T-helper 9 cell (primary cell): ENCODE data around the gene MEOX2.

Experiments used
- DNase-seq: peaks from one replicate; pipeline ENCODE4 v3.0.0-alpha.2; 2020

MEOX2 gene

GRCh38 chr7:15680446-15680845 is 6.0 kb downstream of the MEOX2 start:
- no peak for DNase-seq

- DNase-seq = no peak
Observed at GRCh38 chr7:15679306-15679705, 7.2 kb downstream of the MEOX2 start.

DNA sequence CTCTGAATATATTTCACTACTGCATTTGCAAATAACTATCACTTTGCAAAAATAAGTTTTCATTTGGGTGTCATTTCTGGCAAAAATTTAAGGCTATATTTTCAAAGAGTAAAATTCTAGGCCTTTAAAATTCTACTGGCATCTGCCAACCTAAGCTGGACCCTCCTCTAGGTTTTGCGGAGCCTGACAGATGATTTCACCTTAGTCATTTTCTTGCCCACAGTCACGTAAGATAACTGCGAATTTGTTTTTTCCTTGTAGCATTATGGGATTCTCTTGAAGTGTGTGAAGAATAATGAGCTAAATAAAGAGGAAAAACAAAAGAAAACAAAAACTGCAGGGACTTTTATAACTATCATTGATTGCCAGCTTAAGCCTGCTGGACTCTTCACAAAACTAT is 7.8 kb downstream of the MEOX2 start:
- DNase-seq = no peak

- DNase-seq = no peak
Observed at GRCh38 chr7:15675379-15675778, 11.1 kb downstream of the MEOX2 start.

DNA sequence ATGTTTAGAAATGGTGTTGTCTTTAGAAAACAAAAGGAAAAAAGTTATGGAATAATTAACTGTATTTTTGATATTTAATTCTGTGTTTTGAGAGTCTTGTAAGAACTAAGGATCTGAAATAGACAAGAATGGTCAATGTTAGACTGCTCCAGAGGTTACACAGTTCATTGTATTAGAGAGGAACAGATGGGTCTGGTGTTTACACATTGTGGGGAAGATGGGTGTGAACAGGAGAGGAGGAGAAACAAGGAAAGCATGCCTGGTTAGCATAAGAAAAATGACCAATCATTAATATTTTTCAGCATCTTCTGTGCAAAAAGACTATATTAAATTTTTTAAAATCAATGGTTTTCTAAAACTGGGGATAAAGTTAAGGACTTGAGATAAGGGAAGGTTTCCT is 11.9 kb downstream of the MEOX2 start:
- DNase-seq = no peak

DNA sequence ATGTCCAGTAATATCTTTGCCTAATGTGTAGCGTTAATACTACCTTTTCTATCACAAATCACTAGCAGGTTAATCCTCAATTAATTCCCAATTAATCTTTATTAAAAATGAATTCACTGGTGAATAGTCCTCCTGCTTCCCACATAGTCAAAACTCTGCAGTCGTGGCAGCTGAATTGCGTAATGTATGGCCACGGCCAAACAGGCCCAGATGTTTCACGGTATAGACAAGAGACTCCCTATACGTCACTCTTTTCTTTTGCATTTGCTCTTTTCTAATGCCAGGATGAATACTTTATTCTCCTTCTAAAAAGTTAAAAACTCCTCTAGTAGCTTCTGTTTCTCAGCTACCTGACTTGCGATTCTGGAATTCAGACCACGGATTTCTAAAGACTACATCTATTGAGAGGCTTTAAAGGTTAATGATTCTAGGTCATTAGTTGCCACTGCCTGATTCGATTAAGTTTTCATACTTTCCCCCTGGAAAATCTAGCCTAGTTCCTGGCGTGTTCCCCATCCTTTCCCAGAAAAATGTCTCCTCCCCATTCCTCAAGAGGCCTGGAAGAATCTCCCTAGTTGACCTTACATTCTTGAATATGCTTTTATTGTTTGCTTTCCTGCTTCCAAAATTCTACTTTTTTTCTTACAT is 16.9 kb downstream of the MEOX2 start:
- DNase-seq = no peak

DNA sequence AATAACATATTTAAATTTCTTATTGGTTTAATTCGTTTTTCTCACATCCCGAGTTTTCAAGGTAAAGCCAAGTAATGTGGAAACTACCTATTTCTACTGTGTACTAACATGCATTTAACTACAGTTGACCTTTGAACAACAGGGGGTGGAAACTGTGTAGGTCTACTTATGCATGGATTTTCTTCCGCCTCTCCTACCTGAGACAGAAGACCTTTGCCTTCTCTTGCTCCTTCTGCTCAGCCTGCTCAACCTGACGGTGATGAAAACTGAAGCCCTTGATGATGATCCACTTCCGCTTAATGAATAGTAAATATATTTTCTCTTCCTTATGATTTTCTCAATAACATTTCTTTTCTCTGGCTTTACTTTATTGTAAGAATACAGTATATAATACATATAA is 18.5 kb downstream of the MEOX2 start:
- no peak for DNase-seq

DNA sequence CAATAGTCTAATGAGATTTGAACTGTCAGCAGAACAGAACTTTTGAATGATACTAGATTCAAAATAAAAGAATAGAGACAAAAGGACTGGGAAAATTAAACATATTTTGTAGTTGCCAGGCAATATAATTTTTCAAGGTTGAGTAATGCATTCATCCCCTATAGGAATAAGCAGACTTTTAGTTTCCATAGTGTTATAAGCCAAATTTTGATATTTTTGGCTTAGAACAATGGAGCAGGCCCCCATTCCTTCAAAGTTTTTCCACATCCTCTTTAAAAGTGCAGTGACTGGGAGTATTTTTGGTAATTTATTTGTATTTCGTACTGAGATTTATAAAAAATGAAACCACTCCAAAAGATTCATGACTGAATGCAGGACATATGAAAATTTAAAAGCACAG is 24.0 kb downstream of the MEOX2 start:
- no peak for DNase-seq

DNA sequence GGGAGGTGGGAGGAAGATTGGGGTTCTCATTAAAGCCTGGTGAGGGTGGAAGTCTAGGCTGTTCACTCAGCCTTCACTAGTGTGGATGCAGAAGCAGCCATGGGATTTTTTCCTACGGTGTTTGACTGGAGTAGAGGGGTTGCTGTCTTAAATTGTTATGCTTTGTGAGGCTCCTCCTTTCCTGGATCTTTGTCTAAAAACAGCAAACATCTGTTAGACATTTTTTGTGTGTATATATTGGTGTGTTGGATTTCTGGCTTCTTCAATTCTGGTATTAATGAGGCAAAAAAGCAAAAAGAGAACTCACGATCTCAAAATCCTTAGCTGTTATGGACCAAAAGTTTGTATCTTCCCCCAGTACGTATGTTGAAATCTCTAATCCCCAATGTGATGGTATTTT is 28.2 kb downstream of the MEOX2 start:
- no peak for DNase-seq

DNA sequence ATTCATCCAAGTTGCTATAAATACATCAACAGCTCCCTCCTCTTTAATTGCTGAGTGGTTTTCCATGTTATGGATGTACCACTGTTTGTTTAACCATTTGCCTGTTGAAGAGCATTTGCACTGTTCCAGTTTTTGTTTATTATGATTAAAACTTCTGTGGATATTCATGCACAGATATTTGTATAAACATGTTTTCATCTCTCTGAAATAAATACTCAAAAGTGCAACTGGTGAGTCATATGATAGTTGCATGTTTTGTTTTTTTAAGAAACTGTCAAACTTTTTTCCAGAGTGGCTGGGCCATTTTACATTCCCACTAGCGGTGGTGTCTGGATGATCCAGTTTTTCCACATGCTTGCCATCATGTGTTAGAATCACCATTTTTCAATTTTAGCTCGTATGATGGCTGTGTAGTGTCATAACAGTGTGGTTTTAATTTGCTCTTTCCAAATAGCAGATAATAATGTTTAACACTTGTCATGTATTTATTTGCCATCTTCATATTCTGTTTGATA is 33.6 kb downstream of the MEOX2 start:
- no peak for DNase-seq

- DNase-seq = no peak
Observed at GRCh38 chr7:15651693-15652092, 34.8 kb downstream of the MEOX2 start.

DNA sequence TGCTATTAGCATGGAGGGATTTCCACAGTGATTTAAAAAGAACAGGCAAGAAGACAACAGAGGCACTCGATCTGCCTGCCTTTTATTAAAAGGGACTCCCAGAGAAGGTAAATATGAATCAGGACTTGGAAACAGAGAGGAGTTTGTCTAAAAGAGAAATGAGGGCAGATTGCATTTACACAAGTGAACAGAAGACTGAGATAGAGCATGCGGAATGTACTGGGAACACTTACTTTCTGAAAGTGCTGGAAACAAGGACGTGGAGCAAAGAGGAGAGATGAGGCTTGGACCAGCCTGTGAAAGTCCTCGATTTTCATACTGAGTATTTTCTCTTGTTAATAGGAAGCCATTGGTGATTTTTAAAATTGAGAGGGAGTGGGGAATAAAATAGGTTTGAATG is 35.7 kb downstream of the MEOX2 start:
- no peak for DNase-seq

GRCh38 chr7:15648461-15648961 is 38.0 kb downstream of the MEOX2 start:
- DNase-seq = no peak

- DNase-seq = no peak
Observed at GRCh38 chr7:15647309-15647708, 39.2 kb downstream of the MEOX2 start.

DNA sequence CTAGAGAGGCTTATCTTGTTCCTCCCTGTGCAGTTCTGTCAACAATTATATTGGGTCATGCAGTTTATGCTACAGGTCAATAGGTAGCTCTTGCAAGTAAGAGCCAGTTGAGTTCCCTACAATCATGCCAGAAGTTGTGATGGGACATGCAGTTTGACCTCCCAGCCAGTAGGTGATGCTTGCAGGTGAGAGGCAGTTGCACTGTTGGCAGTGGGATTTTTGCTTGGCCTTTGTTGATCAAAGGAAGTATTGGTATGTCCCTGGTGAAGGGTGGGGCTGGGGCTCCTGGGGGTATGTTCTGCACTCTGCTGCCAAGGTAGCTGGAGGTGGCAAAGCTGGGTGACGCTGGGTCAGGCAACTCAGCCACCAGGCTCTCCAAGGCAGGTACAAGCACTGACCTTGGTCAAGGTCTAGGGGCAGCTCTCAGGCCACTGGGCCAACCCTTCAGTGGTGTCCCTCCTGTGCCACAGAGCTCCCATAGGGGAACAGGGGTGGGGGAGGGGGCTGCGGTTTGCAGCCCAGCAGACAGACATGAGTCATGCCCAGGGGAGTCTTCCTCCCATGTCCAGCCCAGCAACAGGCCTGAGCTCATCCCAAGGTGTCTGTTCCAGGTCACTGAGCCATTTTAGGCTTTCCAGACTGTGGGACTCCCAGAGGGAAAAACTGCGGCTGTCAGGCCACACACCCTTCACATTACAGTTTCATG is 43.3 kb downstream of the MEOX2 start:
- DNase-seq = no peak

DNA sequence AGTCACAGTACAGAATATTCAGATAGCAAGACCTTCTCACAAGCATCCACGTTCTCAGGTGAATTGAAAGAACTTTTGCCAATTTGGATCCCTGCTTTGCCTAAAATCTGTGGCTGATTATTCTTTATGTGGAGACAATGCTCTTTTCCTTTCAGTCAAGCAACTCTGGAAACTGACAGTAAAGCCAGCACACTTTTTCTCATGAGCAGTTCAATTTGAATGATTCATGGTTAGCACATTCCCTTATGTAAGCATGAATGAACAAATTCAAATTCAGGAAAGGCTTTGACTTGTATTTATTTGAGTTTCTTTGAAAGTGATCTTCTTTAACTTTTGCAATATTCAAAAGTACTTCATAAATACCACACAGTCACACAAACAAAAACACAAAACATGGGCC is 57.6 kb downstream of the MEOX2 start:
- no peak for DNase-seq

DNA sequence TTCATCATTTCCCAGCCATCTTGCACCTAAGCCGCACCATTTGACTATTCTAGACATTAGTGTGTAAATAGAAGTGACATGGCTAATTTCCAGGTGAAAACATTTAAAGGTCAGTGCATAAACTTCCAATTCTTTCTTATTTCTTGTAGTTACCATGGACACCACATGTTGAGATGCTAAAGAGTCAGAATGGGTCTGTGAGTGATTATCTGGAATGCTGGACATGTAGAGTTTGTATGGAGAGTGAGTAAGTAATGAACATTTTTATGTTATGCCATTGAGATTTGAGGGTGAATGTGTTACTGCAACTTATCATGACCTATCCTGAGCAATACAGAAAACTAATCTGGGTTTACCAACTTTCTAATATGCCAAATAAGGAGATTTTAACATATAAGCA is 60.4 kb downstream of the MEOX2 start:
- DNase-seq = no peak

GRCh38 chr7:15625466-15625865 is 61.0 kb downstream of the MEOX2 start:
- DNase-seq = no peak

DNA sequence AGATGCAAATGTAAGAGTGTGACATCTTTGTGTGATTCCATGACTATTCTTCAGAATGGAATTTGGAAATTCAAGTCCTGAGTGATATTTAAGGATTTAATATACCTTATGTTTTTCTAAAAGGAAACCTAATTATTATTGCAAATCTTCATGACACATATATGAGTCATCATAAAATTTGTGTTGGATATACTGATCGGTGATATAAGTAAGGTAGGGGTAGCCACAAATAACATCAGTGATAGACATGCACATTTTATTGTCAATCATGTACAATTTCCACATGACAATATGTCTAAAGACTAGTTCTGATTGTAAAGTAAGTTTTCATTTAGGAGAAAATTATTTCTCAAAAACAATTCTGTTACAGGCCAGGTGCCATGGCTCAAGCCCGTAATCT is 65.0 kb downstream of the MEOX2 start:
- DNase-seq = no peak

GRCh38 chr7:15620491-15621185 is 65.8 kb downstream of the MEOX2 start:
- no peak for DNase-seq

- no peak for DNase-seq
Observed at GRCh38 chr7:15618275-15618674, 68.2 kb downstream of the MEOX2 start.

- DNase-seq = no peak
Observed at GRCh38 chr7:15612205-15612604, 74.3 kb downstream of the MEOX2 start.

- no peak for DNase-seq
Observed at GRCh38 chr7:15610503-15610902, 76.0 kb downstream of the MEOX2 start.

DNA sequence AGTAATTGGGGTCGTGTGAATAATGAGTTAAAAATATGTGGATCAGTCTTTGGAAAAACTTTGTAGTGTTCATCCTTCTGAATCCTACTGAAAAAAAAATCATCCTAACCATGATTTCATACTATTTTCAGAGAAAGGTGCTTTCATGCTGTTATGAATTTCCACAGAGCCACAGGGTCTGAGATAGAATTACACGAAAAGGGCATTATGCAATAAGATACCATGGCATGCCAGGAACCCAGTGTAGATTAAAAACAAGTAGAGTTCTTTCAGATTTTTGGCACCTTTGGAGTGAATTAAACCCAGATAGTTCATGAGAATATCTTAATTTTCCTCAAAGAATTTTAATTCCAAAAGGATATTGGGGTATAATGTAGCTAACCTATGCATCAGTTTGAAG is 77.2 kb downstream of the MEOX2 start:
- no peak for DNase-seq
